CD4-positive, alpha-beta memory T cell (primary cell): ENCODE results near the gene DBNDD1. TPM values are rescaled to one million over a fixed set of nuclear protein-coding genes. Genes with fewer than 3 reads are reported as not detected.

Experiments used
- CTCF ChIA-PET: fragments of 350-600 bp; sonication (Branson Sonifier 250); formaldehyde crosslinking; loops from one replicate; lab custom pipeline; 2021; ENCODE audit warnings: inconsistent platforms; ENCODE audit not compliant: partially characterized antibody; lab: Charles Lee
- POLR2A ChIA-PET: fragments of 350-600 bp; sonication (Branson Sonifier 250); formaldehyde crosslinking; loops from one replicate; lab custom pipeline; 2021; ENCODE audit not compliant: partially characterized antibody; lab: Charles Lee
- DNase-seq, 5 donors: peaks; one replicate each; pipeline versions ENCODE4 v3.0.0 to v3.0.0-alpha.2; 2020 to 2022; ENCODE audit warnings: mixed read lengths in 1 of 5
- H3K27ac ChIP-seq: one replicate; pipeline ENCODE4 v1.7.0; 2013; ENCODE audit warnings: low read depth, low read length
- H3K27me3 ChIP-seq: 2 replicates; pipeline ENCODE4 v1.7.0; 2013; ENCODE audit warnings: mild to moderate bottlenecking, low read length, moderate library complexity; ENCODE audit not compliant: insufficient read depth
- H3K36me3 ChIP-seq: 2 replicates; pipeline ENCODE4 v1.7.0; 2013; ENCODE audit warnings: mild to moderate bottlenecking, low read length, moderate library complexity; ENCODE audit not compliant: insufficient read depth
- H3K4me1 ChIP-seq: 2 replicates; pipeline ENCODE4 v1.7.0; 2013; ENCODE audit warnings: mild to moderate bottlenecking, low read length, moderate library complexity; ENCODE audit not compliant: insufficient read depth
- H3K4me3 ChIP-seq, 2 donors: one replicate each; pipeline ENCODE4 v1.7.0; 2013; ENCODE audit warnings: low read length in 2 of 2, mild to moderate bottlenecking in 1 of 2
- H3K9me3 ChIP-seq, 2 donors: one replicate each; pipeline ENCODE4 v1.7.0; 2013; ENCODE audit warnings: low read length in 2 of 2, control low read depth in 1 of 2; ENCODE audit not compliant: control insufficient read depth in 1 of 2
- H3K27ac Mint-ChIP-seq, 7 donors: one replicate each; pipeline ENCODE4 v1.8.0; 2020 to 2021; ENCODE audit warnings: mixed read lengths in 7 of 7, mild to moderate bottlenecking in 6 of 7, inconsistent platforms in 3 of 7, moderate library complexity in 3 of 7
- H3K27me3 Mint-ChIP-seq, 2 donors: one replicate each; pipeline ENCODE4 v1.8.0; 2020 to 2021; ENCODE audit warnings: mixed read lengths in 2 of 2
- H3K36me3 Mint-ChIP-seq, 2 donors: one replicate each; pipeline ENCODE4 v1.8.0; 2020 to 2021; ENCODE audit warnings: mixed read lengths in 2 of 2, inconsistent platforms in 1 of 2, mild to moderate bottlenecking in 1 of 2
- H3K4me1 Mint-ChIP-seq, 4 donors: one replicate each; pipeline ENCODE4 v1.8.0; 2020 to 2021; ENCODE audit warnings: mixed read lengths in 4 of 4, mild to moderate bottlenecking in 1 of 4
- H3K4me3 Mint-ChIP-seq, 8 donors: one replicate each; pipeline ENCODE4 v1.8.0; 2020 to 2021; ENCODE audit warnings: mixed read lengths in 8 of 8, mild to moderate bottlenecking in 7 of 8, moderate library complexity in 6 of 8, inconsistent platforms in 3 of 8
- H3K9me3 Mint-ChIP-seq, 8 donors: one replicate each; pipeline ENCODE4 v1.8.0; 2020 to 2021; ENCODE audit warnings: mixed read lengths in 8 of 8, mild to moderate bottlenecking in 5 of 8, inconsistent platforms in 3 of 8, moderate library complexity in 1 of 8
- intact Hi-C: fragments of 100-400 bp; cut with micrococcal nuclease; formaldehyde crosslinking; loops from one replicate; pipeline ENCODE4 v1.15.1; 2023
- polyA plus RNA-seq, 2 donors: library from polyadenylated mRNA; unstranded; fragments of 300-500 nt; fragmentation: Illumina TruSeq; gene quantifications; one replicate each; pipeline ENCODE4 v1.2.3, GENCODE V29; 2021
- total RNA-seq, 2 experiments: library from RNA; stranded (reverse); gene quantifications; one replicate each; pipeline ENCODE4 v1.2.3, GENCODE V29; 2021

DBNDD1 gene
- total and polyA plus RNA-seq, 4 experiments from 2014 or later = 0.61 to 3.7 (median 0.94) TPM

- H3K4me1 ChIP-seq = peaks cover 32% of the 10 kb centered on the region
- H3K27ac ChIP-seq = no peak overlapping the region
- no peak for DNase-seq
- H3K27me3 Mint-ChIP-seq = no peaks in the 10 kb centered on the region
- no peaks in the 10 kb centered on the region for H3K36me3 Mint-ChIP-seq
- no peaks in the 10 kb centered on the region for H3K36me3 ChIP-seq
- peak overlapping the region; percentile 76 to 87 (median 84) for H3K4me3 Mint-ChIP-seq
- peaks cover 10 to 24% (median 17%) of the 10 kb centered on the region in 4 donors for H3K4me1 Mint-ChIP-seq
- no peaks in the 10 kb centered on the region for H3K9me3 ChIP-seq
- ChIA-PET CTCF (interaction anchor here (1.1 to 1.5 kb wide), 6 partner anchors 9 to 110 kb away, joined by 3 to 4 read pairs (median 3); partner anchors contain the start of gene DEF8), POLR2A (interaction anchor here (0.8 to 1.9 kb wide), 4 partner anchors 9 to 147 kb away, joined by 3 to 5 read pairs (median 3); partner anchors contain the start of gene TCF25)
- H3K4me3 ChIP-seq = no peak overlapping the region
- no peaks in the 10 kb centered on the region for H3K27me3 ChIP-seq
- peaks cover 0 to 1% (median 0%) of the 10 kb centered on the region in 8 donors for H3K9me3 Mint-ChIP-seq
- intact Hi-C loops = no loop called here
- H3K27ac Mint-ChIP-seq = peak overlapping the region in 2 of 7 donors; percentile 70 to 75
These were observed 1.1 kb upstream of the DBNDD1 start for GRCh38 chr16:90020260-90020837.

- intact Hi-C loops = no loop called here
- ChIA-PET CTCF (interaction anchor here (1.1 to 1.5 kb wide), 5 partner anchors 9 to 72 kb away, joined by 3 to 4 read pairs (median 3); partner anchors contain the start of gene DEF8), POLR2A (interaction anchor here (1.3 to 1.9 kb wide), 3 partner anchors 11 to 146 kb away, joined by 3 to 5 read pairs (median 4); partner anchors contain the start of gene TCF25)
- H3K36me3 Mint-ChIP-seq = no peaks in the 10 kb centered on the region
- H3K27ac Mint-ChIP-seq = peak overlapping the region in 2 of 7 donors; percentile 70 to 75
- peak overlapping the region in 1 of 2 donors; percentile 28 for H3K4me3 ChIP-seq
- H3K27me3 ChIP-seq = no peaks in the 10 kb centered on the region
- H3K4me1 ChIP-seq = peaks cover 32% of the 10 kb centered on the region
- peaks cover 10 to 24% (median 17%) of the 10 kb centered on the region in 4 donors for H3K4me1 Mint-ChIP-seq
- H3K36me3 ChIP-seq = no peaks in the 10 kb centered on the region
- H3K4me3 Mint-ChIP-seq = peak overlapping the region; percentile 76 to 87 (median 84)
- H3K9me3 ChIP-seq = no peaks in the 10 kb centered on the region
- no peak overlapping the region for H3K27ac ChIP-seq
- no peaks in the 10 kb centered on the region for H3K27me3 Mint-ChIP-seq
- DNase-seq = peak in 4 of 5 donors; percentile 34 to 54 (median 44)
- peaks cover 0 to 1% (median 0%) of the 10 kb centered on the region in 8 donors for H3K9me3 Mint-ChIP-seq
These were observed 445 bp upstream of the DBNDD1 start for GRCh38 chr16:90019543-90020259.

- Mint-ChIP-seq H3K4me1 (peaks cover 9 to 22% (median 13%) of the 10 kb centered on the region in 4 donors), H3K4me3 (peak overlapping the region; percentile 60 to 88 (median 79)), H3K27me3 (no peaks in the 10 kb centered on the region), H3K36me3 (no peaks in the 10 kb centered on the region), H3K9me3 (peaks cover 0 to 1% (median 0%) of the 10 kb centered on the region in 8 donors), H3K27ac (peak overlapping the region in 1 of 7 donors; percentile 27)
- Histone ChIP-seq H3K36me3 (no peaks in the 10 kb centered on the region), H3K4me1 (peaks cover 31% of the 10 kb centered on the region), H3K27me3 (no peaks in the 10 kb centered on the region), H3K27ac (no peak overlapping the region), H3K4me3 (no peak overlapping the region), H3K9me3 (no peaks in the 10 kb centered on the region)
- POLR2A ChIA-PET = interaction anchor here (1.4 to 1.5 kb wide), 2 partner anchors 10 to 29 kb away, joined by 3 to 4 read pairs; no protein-coding TSS in a partner anchor
- intact Hi-C loops = no loop called here
- CTCF ChIA-PET = interaction anchor here (1.3 kb wide), 2 partner anchors 9 to 64 kb away, joined by 3 read pairs; no protein-coding TSS in a partner anchor
- DNase-seq = no peak
These were observed 982 bp downstream of the DBNDD1 start for GRCh38 chr16:90018297-90018651.

GRCh38 chr16:90016339-90016950 lies 2.8 kb downstream of the DBNDD1 start:
- intact Hi-C loops = no loop called here
- DNase-seq = no peak
- Mint-ChIP-seq H3K4me3 (peak overlapping the region in 1 of 8 donors; percentile 36), H3K36me3 (no peaks in the 10 kb centered on the region), H3K27ac (no peak overlapping the region), H3K9me3 (peaks cover 0 to 1% (median 0%) of the 10 kb centered on the region in 8 donors), H3K4me1 (peaks cover 1 to 8% (median 7%) of the 10 kb centered on the region in 4 donors), H3K27me3 (no peaks in the 10 kb centered on the region)
- Histone ChIP-seq H3K27ac (no peak overlapping the region), H3K27me3 (no peaks in the 10 kb centered on the region), H3K9me3 (no peaks in the 10 kb centered on the region), H3K4me3 (no peak overlapping the region), H3K36me3 (no peaks in the 10 kb centered on the region), H3K4me1 (peaks cover 15% of the 10 kb centered on the region)
- CTCF ChIA-PET = no interaction called here
- POLR2A ChIA-PET = no interaction called here

GRCh38 chr16:90015586-90016338 lies 3.5 kb downstream of the DBNDD1 start:
- Mint-ChIP-seq H3K4me3 (no peak overlapping the region), H3K36me3 (no peaks in the 10 kb centered on the region), H3K4me1 (peaks cover 1 to 8% (median 7%) of the 10 kb centered on the region in 4 donors), H3K27me3 (no peaks in the 10 kb centered on the region), H3K9me3 (peaks cover 0 to 1% (median 0%) of the 10 kb centered on the region in 8 donors), H3K27ac (peak overlapping the region in 1 of 7 donors; percentile 5)
- H3K9me3 ChIP-seq = no peaks in the 10 kb centered on the region
- ChIA-PET CTCF (no interaction called here), POLR2A (no interaction called here)
- no peaks in the 10 kb centered on the region for H3K27me3 ChIP-seq
- no peak for DNase-seq
- H3K4me1 ChIP-seq = peaks cover 15% of the 10 kb centered on the region
- no peak overlapping the region for H3K4me3 ChIP-seq
- intact Hi-C loops = no loop called here
- H3K27ac ChIP-seq = no peak overlapping the region
- no peaks in the 10 kb centered on the region for H3K36me3 ChIP-seq

- Mint-ChIP-seq H3K4me3 (peak overlapping the region in 1 of 8 donors; percentile 10), H3K27ac (peak overlapping the region in 1 of 7 donors; percentile 60), H3K9me3 (no peaks in the 10 kb centered on the region), H3K36me3 (no peaks in the 10 kb centered on the region), H3K4me1 (peaks cover 10 to 16% (median 12%) of the 10 kb centered on the region in 4 donors), H3K27me3 (no peaks in the 10 kb centered on the region)
- no peaks in the 10 kb centered on the region for H3K27me3 ChIP-seq
- H3K36me3 ChIP-seq = no peaks in the 10 kb centered on the region
- intact Hi-C loops = no loop called here
- H3K27ac ChIP-seq = no peak overlapping the region
- no peak overlapping the region for H3K4me3 ChIP-seq
- H3K4me1 ChIP-seq = peaks cover 19% of the 10 kb centered on the region
- CTCF ChIA-PET = interaction anchor here (0.8 to 1.1 kb wide), 4 partner anchors 36 to 313 kb away, joined by 3 read pairs; no protein-coding TSS in a partner anchor
- DNase-seq = peak in 1 of 5 donors; percentile 32
- H3K9me3 ChIP-seq = no peaks in the 10 kb centered on the region
- POLR2A ChIA-PET = interaction anchor here (0.7 kb wide), 1 partner anchor 40 kb away, joined by 3 read pairs; no protein-coding TSS in a partner anchor
These were observed 6.1 kb downstream of the DBNDD1 start for GRCh38 chr16:90012991-90013745.
